ENCODE data around the gene IGFN1. TPM values are rescaled to one million over a fixed set of nuclear protein-coding genes. Genes with fewer than 3 reads are reported as not detected.

The IGFN1 gene
- total RNA-seq, 1 experiment from 2014 or later = not detected

- H4K20me1 ChIP-seq (ENCODE audit: control insufficient read depth, insufficient read depth, insufficient read length) = no peaks in the 10 kb centered on the region
- no peak overlapping the region for H4K5ac ChIP-seq (ENCODE audit: insufficient read length, low read depth, low read length)
- no peak overlapping the region for H2BK5ac ChIP-seq (ENCODE audit: insufficient read length, low read length)
- no peak overlapping the region for H3K56ac ChIP-seq (ENCODE audit: insufficient read length, low read depth, low read length)
- Mint-ChIP-seq H3K9me3 (no peaks in the 10 kb centered on the region; a peak in 1 of 5 replicates), H3K27ac (peak overlapping the region in 1 of 3 experiments; percentile 20; a peak in 1 of 7 replicates), H3K4me1 (peaks cover 3 to 7% of the 10 kb centered on the region in 2 experiments; a peak in 3 of 4 replicates), H3K4me3 (no peak overlapping the region), H3K27me3 (ENCODE audit: low read depth) (peaks cover 39% of the 10 kb centered on the region), H3K36me3 (ENCODE audit: insufficient read depth in 1 of 3, low read depth in 3 of 3) (no peaks in the 10 kb centered on the region)
- no peak overlapping the region for H2AK5ac ChIP-seq (ENCODE audit: insufficient read length, low read length)
- H3K79me1 ChIP-seq (ENCODE audit: insufficient read depth, low read depth, low read length, poor library complexity, severe bottlenecking) = no peaks in the 10 kb centered on the region
- H3K18ac ChIP-seq (ENCODE audit: insufficient read length, low read depth, low read length) = no peak overlapping the region
- no peaks in the 10 kb centered on the region for H3K79me2 ChIP-seq (ENCODE audit: insufficient read depth, low read length)
- TF ChIP-seq CTCF (conservative IDR thresholded peaks at IDR 0.05) = no peak
- no peaks in the 10 kb centered on the region for H3K9me3 ChIP-seq (ENCODE audit: control insufficient read depth, low read depth, low read length)
- no peak overlapping the region for H2BK12ac ChIP-seq (ENCODE audit: insufficient read length, low read depth, low read length)
- DNase-seq = no peak
- no peak overlapping the region for H3K27ac ChIP-seq (ENCODE audit: insufficient read length, low read depth, low read length)
- H2AFZ ChIP-seq (ENCODE audit: low read length) = no peak overlapping the region
- WGBS (ENCODE audit: extremely low coverage, insufficient read length, low lambda C conversion rate) = no CpG with 5 or more reads among the region's 8 CpGs
- peaks cover 6% of the 10 kb centered on the region for H3K23me2 ChIP-seq (ENCODE audit: insufficient read length, low read depth, low read length, poor library complexity, severe bottlenecking)
- no peak overlapping the region for H4K8ac ChIP-seq (replicated peaks; ENCODE audit: insufficient read length, low read depth, low read length)
- H4K91ac ChIP-seq (ENCODE audit: insufficient read length, low read depth, low read length) = no peak overlapping the region
- no peak overlapping the region for H3K4ac ChIP-seq (ENCODE audit: low read depth, low read length)
- H2BK120ac ChIP-seq (ENCODE audit: low read depth, low read length, poor library complexity, severe bottlenecking) = no peak overlapping the region
- H2BK15ac ChIP-seq (ENCODE audit: low read depth, low read length) = no peak overlapping the region
- no peak overlapping the region for H3K14ac ChIP-seq (ENCODE audit: insufficient read depth, low read length)
- H2BK20ac ChIP-seq (ENCODE audit: low read depth, low read length, poor library complexity, severe bottlenecking) = no peak overlapping the region
- H3K4me1 ChIP-seq (ENCODE audit: insufficient read depth, low read length) = no peaks in the 10 kb centered on the region
- H3K23ac ChIP-seq (ENCODE audit: insufficient read length, low read depth, low read length) = no peak overlapping the region
- no peak overlapping the region for H3K9ac ChIP-seq (ENCODE audit: extremely low read depth, insufficient read length, low read length)
- no peak overlapping the region for H3K4me2 ChIP-seq (ENCODE audit: insufficient read depth, insufficient read length, low read length)
- no peak overlapping the region for H3T11ph ChIP-seq (ENCODE audit: low read length)
- H3K27me3 ChIP-seq (ENCODE audit: insufficient read depth, low read length) = no peaks in the 10 kb centered on the region
Measured at GRCh38 chr1:201261771-201262547, 71.3 kb downstream of the IGFN1 start.
